Thyroid gland (tissue), 4 donors: ENCODE results near the gene NDEL1. TPM values are rescaled to one million over a fixed set of nuclear protein-coding genes. Genes with fewer than 3 reads are reported as not detected.
A peak's percentile ranks its signal among the peaks of the same experiment; 100 is the strongest.

Source experiments
- DNase-seq, 2 donors: peaks; one replicate each; pipeline ENCODE4 v3.0.0-alpha.2; 2019
- H3K27ac ChIP-seq, 3 donors: fragments of 200-600 bp; sonication (generic); 1 replicate in 2 of 3; 2 replicates in 1 of 3; pipeline ENCODE4 v1.5.1; 2016 to 2019; ENCODE audit warnings: mild to moderate bottlenecking in 1 of 3, moderate library complexity in 1 of 3
- H3K27me3 ChIP-seq: fragments of 200-600 bp; sonication (generic); one replicate; pipeline ENCODE4 v1.5.1; 2019
- H3K36me3 ChIP-seq, 2 donors: fragments of 200-600 bp; sonication (generic); one replicate each; pipeline ENCODE4 v1.5.1; 2016 to 2019
- H3K4me1 ChIP-seq, 2 donors: fragments of 200-600 bp; sonication (generic); one replicate each; pipeline ENCODE4 v1.5.1; 2017 to 2019
- H3K4me3 ChIP-seq, 3 donors: fragments of 200-600 bp; sonication (generic); replicated peaks in 1 of 3; 1 replicate in 2 of 3; 2 replicates in 1 of 3; pipeline ENCODE4 v1.5.1; 2016; ENCODE audit warnings: mild to moderate bottlenecking in 1 of 3
- H3K9me3 ChIP-seq: fragments of 200-600 bp; sonication (generic); one replicate; pipeline ENCODE4 v1.5.1; 2017
- CTCF ChIP-seq, 6 experiments: fragments of 200-600 bp in 3 of 6; fragments of 450-650 bp in 3 of 6; sonication (generic) in 3 of 6; IDR thresholded peaks; one replicate each; pipeline ENCODE4 v1.5.1; 2016 to 2019; ENCODE audit warnings: antibody characterized with exemption in 6 of 6, mild to moderate bottlenecking in 2 of 6, inconsistent platforms in 1 of 6, moderate library complexity in 1 of 6
- POLR2A ChIP-seq, 2 donors: fragments of 450-650 bp; IDR thresholded peaks; one replicate each; pipeline ENCODE4 v1.6.1; 2017; ENCODE audit warnings: antibody characterized with exemption in 2 of 2, mild to moderate bottlenecking in 2 of 2, moderate library complexity in 1 of 2
- WGBS, 2 donors: methylation state at CpG; one replicate each; pipeline ENCODE4 v1.1.5; 2017; 5-methylcytosine and 5-hydroxymethylcytosine counted together
- intact Hi-C: fragments of 100-400 bp; cut with DNase I; formaldehyde crosslinking; loops from one replicate; pipeline ENCODE4 v1.15.1; 2023
- total RNA-seq, 4 donors: library from RNA; depleted of rRNA; stranded (reverse); fragments of >200 nt; gene quantifications; one replicate each; pipeline ENCODE4 v1.2.3, GENCODE V29; 2016

NDEL1 gene
- total RNA-seq, 4 donors from 2014 or later, result 56.0 to 77.7 (median 59.5) TPM

GRCh38 chr17:8401107-8401506 is 34.6 kb upstream of the NDEL1 start:
- DNase-seq, result no peak
- Histone ChIP-seq H3K9me3 (no peaks in the 10 kb centered on the region), H3K36me3 (no peaks in the 10 kb centered on the region), H3K4me1 (no peaks in the 10 kb centered on the region), H3K27me3 (no peaks in the 10 kb centered on the region), H3K27ac (no peak overlapping the region), H3K4me3 (no peak overlapping the region)
- no peak for TF ChIP-seq CTCF (IDR thresholded peaks at IDR 0.05)
- TF ChIP-seq POLR2A (IDR thresholded peaks at IDR 0.05), result no peak
- intact Hi-C loops, result no loop called here
- WGBS, 2 donors, result 89 to 91% methylated on average over 2 of the region's 2 CpGs

- no peak for TF ChIP-seq CTCF (IDR thresholded peaks at IDR 0.05)
- TF ChIP-seq POLR2A (IDR thresholded peaks at IDR 0.05), result no peak
- H3K27ac ChIP-seq, result no peak overlapping the region
- H3K4me3 ChIP-seq, result no peak overlapping the region
- H3K9me3 ChIP-seq, result no peaks in the 10 kb centered on the region
- H3K4me1 ChIP-seq, result peaks cover 2 to 4% of the 10 kb centered on the region in 2 donors
- H3K36me3 ChIP-seq, result no peaks in the 10 kb centered on the region
- intact Hi-C loops, result no loop called here
- WGBS, 2 donors, result 81 to 82% methylated on average over 11 of the region's 11 CpGs
- no peak for DNase-seq
- H3K27me3 ChIP-seq, result no peaks in the 10 kb centered on the region
These were observed 32.7 kb upstream of the NDEL1 start for GRCh38 chr17:8402921-8403536.

- no peaks in the 10 kb centered on the region for H3K36me3 ChIP-seq
- 84 to 91% methylated on average over 9 to 11 of the region's 11 CpGs for WGBS, 2 donors
- H3K9me3 ChIP-seq, result no peaks in the 10 kb centered on the region
- TF ChIP-seq POLR2A (IDR thresholded peaks at IDR 0.05) (no peak), CTCF (IDR thresholded peaks at IDR 0.05) (no peak)
- H3K4me1 ChIP-seq, result peaks cover 6 to 11% of the 10 kb centered on the region in 2 donors
- DNase-seq, result no peak
- no peaks in the 10 kb centered on the region for H3K27me3 ChIP-seq
- no peak overlapping the region for H3K4me3 ChIP-seq
- no peak overlapping the region for H3K27ac ChIP-seq
- intact Hi-C loops, result no loop called here
These were observed 30.1 kb upstream of the NDEL1 start for GRCh38 chr17:8405499-8406016.

GRCh38 chr17:8406174-8406573 is 29.5 kb upstream of the NDEL1 start:
- Histone ChIP-seq H3K9me3 (no peaks in the 10 kb centered on the region), H3K27me3 (no peaks in the 10 kb centered on the region), H3K4me1 (peaks cover 6 to 11% of the 10 kb centered on the region in 2 donors), H3K36me3 (no peaks in the 10 kb centered on the region), H3K4me3 (no peak overlapping the region), H3K27ac (no peak overlapping the region)
- no peak for DNase-seq
- TF ChIP-seq CTCF (IDR thresholded peaks at IDR 0.05), result no peak
- TF ChIP-seq POLR2A (IDR thresholded peaks at IDR 0.05), result no peak
- intact Hi-C loops, result no loop called here
- 63 to 77% methylated on average over 2 of the region's 2 CpGs for WGBS, 2 donors

- peak; percentile 82 to 84 for DNase-seq
- peak overlapping the region; percentile 63 to 84 (median 73) for H3K27ac ChIP-seq
- intact Hi-C loops, result no loop called here
These were observed 27.3 kb upstream of the NDEL1 start for GRCh38 chr17:8408371-8408770.

More at GRCh38 chr17:8408371-8408770, 27.3 kb upstream of the NDEL1 start:
- Histone ChIP-seq H3K9me3 (no peaks in the 10 kb centered on the region), H3K27me3 (no peaks in the 10 kb centered on the region), H3K4me3 (no peak overlapping the region), H3K4me1 (peaks cover 6 to 11% of the 10 kb centered on the region in 2 donors), H3K36me3 (no peaks in the 10 kb centered on the region)
- 20 to 33% methylated on average over 12 to 13 of the region's 14 CpGs for WGBS, 2 donors
- peak in 1 of 2 donors; percentile 16 for TF ChIP-seq POLR2A (IDR thresholded peaks at IDR 0.05)
- no peak for TF ChIP-seq CTCF (IDR thresholded peaks at IDR 0.05)
